ENCODE measurements around the gene PLCD1.

The PLCD1 gene

DNA sequence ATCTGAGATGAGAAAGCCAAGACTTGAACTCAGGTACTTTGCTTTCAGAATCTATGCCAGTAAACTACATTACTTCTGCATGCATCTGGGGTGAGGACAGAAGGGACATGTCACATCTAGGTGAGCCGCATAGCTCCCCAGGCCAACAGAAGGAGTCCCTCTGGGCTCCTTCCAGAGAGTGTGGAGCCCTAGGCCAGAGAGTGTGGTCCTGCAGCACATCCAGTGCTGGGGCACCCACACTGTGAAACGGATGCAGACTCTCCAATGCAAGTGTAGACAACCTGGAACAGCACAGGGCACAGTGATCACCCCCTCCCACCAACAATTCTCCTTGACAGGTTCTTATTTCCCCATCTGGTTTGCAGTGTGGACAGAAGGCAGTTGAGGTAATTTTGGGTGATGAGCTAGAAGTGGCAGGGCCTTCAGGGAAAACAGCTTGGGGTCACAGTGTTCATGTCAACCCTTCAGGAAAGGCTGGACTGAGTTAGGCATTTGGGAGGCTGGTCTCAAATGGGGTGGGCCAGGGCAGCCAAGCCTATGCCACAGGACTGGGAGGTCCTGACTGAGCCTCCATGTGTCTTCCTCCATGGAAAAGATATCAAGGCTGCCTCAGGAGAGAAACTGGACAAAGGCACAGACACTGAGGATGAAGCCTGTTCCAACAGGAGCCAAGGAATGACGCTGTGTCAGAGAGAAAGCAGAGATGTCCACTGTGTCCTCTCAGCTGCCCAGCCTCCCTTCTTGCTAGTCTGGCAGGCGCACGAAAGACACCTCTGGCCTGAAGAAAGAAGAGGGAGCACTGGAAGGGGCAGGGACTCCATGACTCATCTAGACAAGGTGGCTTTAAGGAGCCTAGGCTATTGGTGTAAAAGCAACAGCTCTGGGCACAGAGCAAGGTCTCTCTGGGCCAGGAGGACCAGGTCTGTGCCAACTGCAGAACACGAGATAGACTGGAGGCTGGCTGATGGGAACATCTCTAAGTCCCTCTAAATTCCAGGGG is 1.7 kb downstream of the PLCD1 start:
- TF ChIP-seq, protein P1, sequence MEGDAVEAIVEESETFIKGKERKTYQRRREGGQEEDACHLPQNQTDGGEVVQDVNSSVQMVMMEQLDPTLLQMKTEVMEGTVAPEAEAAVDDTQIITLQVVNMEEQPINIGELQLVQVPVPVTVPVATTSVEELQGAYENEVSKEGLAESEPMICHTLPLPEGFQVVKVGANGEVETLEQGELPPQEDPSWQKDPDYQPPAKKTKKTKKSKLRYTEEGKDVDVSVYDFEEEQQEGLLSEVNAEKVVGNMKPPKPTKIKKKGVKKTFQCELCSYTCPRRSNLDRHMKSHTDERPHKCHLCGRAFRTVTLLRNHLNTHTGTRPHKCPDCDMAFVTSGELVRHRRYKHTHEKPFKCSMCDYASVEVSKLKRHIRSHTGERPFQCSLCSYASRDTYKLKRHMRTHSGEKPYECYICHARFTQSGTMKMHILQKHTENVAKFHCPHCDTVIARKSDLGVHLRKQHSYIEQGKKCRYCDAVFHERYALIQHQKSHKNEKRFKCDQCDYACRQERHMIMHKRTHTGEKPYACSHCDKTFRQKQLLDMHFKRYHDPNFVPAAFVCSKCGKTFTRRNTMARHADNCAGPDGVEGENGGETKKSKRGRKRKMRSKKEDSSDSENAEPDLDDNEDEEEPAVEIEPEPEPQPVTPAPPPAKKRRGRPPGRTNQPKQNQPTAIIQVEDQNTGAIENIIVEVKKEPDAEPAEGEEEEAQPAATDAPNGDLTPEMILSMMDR (IDR thresholded peaks at IDR 0.05; ENCODE audit: insufficient read depth, low read depth, low read length, missing control alignments), result no peak
- H3K4me3 ChIP-seq (ENCODE audit: low read depth, low read length), result no peak overlapping the region
- DNase-seq (ENCODE audit: low read depth), result no peak

DNA sequence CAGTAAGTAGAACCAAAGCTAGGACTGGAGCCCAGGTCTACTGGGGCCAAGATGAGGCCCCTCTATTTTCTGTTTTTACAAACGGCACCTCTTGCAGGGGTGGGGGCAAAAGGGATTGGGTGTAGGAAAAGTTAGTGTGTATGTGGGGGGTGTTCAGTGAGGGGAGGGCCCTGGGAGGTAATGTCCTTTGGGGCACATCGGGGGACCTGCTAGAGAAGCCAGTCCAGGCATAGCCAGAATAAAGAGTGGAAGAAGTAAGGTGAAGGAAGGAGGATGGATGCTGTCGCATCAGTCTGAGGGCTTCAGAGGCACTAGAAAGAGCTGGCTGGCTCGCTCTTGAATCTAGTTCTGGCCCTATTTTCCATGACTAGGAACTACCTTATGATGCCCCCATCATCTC is 2.6 kb downstream of the PLCD1 start:
- TF ChIP-seq, protein P1 (IDR thresholded peaks at IDR 0.05; ENCODE audit: insufficient read depth, low read depth, low read length, missing control alignments), result no peak
- H3K4me3 ChIP-seq (ENCODE audit: low read depth, low read length), result no peak overlapping the region
- no peak for DNase-seq (ENCODE audit: low read depth)

DNA sequence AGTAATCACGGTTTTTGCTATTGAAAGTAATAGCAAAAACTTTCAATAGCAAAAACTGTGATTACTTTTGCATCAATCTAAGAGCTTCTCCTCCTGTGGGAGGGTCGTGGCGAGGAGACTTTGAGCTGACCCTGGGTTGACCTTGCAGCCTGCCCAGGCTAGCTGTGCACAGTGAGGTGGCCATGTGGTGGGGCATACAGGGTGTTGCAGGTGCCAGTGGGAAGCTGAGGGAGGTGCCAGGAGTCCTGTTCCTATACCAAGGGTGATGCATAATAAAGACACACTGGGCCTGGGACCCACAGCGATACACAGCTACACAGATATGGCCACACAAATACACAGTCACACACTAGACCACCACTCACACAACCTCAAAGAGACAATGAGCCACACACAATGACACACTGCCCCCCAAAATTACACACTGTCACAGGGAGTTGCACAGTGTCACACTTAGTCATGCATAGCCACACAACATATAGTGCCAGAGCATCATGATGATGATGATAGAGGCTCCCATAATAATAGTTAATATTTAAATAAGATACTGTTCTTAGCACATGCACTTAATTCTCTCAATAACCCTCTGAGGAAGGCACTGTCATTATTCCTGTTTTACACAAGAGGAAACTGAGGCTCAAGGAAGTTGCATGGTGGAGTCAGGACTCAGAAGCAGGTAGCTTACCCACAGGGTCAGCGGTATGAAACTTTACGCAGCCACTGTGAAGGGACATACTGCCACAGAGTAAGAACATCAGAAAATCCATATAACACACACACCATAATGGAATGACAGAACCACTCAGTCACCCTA is 6.3 kb downstream of the PLCD1 start:
- DNase-seq (ENCODE audit: low read depth), result no peak
- TF ChIP-seq, protein P1 (IDR thresholded peaks at IDR 0.05; ENCODE audit: insufficient read depth, low read depth, low read length, missing control alignments), result no peak
- no peak overlapping the region for H3K4me3 ChIP-seq (ENCODE audit: low read depth, low read length)

DNA sequence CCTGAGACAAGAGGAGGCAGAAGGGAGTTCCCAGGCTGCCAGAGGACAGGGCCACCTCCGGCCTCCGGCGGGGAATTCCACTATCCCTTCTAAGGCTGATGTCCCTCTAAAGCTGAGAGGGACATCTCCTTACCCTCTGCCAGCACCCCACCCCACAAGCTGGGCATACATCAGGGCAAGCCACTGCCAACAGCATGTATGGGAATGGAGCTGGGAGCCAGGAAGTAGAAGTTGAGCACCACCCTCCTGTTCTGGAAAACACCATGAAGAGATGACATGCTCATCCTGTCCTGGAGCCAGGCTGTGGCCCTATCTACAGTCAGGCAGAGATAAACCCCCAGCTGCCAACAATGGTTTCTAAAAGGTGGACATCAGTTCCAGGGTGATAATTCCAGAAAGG is 7.1 kb downstream of the PLCD1 start:
- TF ChIP-seq, protein P1 (IDR thresholded peaks at IDR 0.05; ENCODE audit: insufficient read depth, low read depth, low read length, missing control alignments), result no peak
- DNase-seq (ENCODE audit: low read depth), result no peak
- H3K4me3 ChIP-seq (ENCODE audit: low read depth, low read length), result no peak overlapping the region

DNA sequence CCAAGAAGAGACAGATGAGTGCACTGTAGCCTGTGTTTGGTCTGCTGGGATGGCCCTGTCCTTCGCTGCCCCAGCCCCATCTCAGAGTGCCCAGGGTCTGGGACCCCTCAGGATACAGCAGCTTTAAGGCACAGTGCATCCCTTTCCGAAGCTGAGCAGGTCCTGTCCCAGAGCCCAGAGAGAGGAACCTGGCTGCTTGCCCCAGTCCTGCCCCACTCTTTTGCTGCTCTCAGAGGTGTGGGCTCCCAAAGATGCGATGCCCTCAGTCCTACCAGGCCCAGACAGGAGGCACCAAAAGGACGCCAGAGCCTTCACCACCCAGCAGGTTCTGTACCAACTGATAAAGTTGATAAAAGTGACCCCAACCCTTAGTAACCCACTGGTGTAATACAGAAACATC is 8.2 kb downstream of the PLCD1 start:
- DNase-seq (ENCODE audit: low read depth), result no peak
- no peak overlapping the region for H3K4me3 ChIP-seq (ENCODE audit: low read depth, low read length)
- TF ChIP-seq, protein P1 (IDR thresholded peaks at IDR 0.05; ENCODE audit: insufficient read depth, low read depth, low read length, missing control alignments), result no peak

DNA sequence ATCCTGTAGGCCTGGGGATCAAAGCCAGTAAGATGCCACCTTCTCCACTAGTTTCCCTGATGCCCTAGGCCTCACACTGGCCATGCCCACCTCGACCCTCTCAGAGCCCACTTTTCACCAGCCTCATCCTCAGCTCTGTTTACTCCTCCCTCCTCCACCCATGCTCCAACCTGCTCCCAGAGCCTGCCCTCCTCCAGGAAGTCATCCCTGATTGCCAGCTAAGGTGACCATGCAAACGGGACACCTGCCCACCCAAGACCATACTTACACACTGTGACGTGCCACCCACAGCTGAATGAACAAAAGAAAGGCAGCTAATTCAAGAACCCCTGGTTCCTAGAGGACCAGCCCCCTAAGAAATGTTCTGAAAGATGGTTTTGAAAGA is 9.1 kb downstream of the PLCD1 start:
- no peak overlapping the region for H3K4me3 ChIP-seq (ENCODE audit: low read depth, low read length)
- no peak for DNase-seq (ENCODE audit: low read depth)
- TF ChIP-seq, protein P1 (IDR thresholded peaks at IDR 0.05; ENCODE audit: insufficient read depth, low read depth, low read length, missing control alignments), result no peak

Data from GM12865 (cell line).